ENCODE results near the gene TMEM119. TPM values are rescaled to one million over a fixed set of nuclear protein-coding genes. Genes with fewer than 3 reads are reported as not detected.

TMEM119 gene
- total RNA-seq, 2 donors from 2014 or later: 7.2 to 8.8 TPM

GRCh38 chr12:108611884-108612415 lies 14.1 kb upstream of the TMEM119 start:
- intact Hi-C loops (cut with DNase I): no loop called here
- no peak for DNase-seq

GRCh38 chr12:108610856-108611605 lies 13.1 kb upstream of the TMEM119 start:
- DNase-seq: no peak
- intact Hi-C loops (cut with DNase I): no loop called here
- H3K9ac ChIP-seq (ENCODE audit: low read depth in 2 of 2, low read length in 2 of 2): no peak overlapping the region
- no peaks in the 10 kb centered on the region for H3K36me3 ChIP-seq
- no peaks in the 10 kb centered on the region for H3K27me3 ChIP-seq
- no peak for TF ChIP-seq CTCF (IDR thresholded peaks at IDR 0.05)
- H3K27ac ChIP-seq: no peak overlapping the region
- H3K9me3 ChIP-seq: no peaks in the 10 kb centered on the region
- H3K4me1 ChIP-seq: no peaks in the 10 kb centered on the region
- H3K4me3 ChIP-seq: no peak overlapping the region

More at GRCh38 chr12:108611884-108612415, 14.1 kb upstream of the TMEM119 start:
- no peak overlapping the region for H3K9ac ChIP-seq (ENCODE audit: low read depth in 2 of 2, low read length in 2 of 2)
- H3K4me3 ChIP-seq: no peak overlapping the region
- peak; percentile 25 for TF ChIP-seq CTCF (IDR thresholded peaks at IDR 0.05)
- H3K9me3 ChIP-seq: no peaks in the 10 kb centered on the region
- H3K4me1 ChIP-seq: no peaks in the 10 kb centered on the region
- H3K36me3 ChIP-seq: no peaks in the 10 kb centered on the region
- no peak overlapping the region for H3K27ac ChIP-seq
- H3K27me3 ChIP-seq: no peaks in the 10 kb centered on the region

GRCh38 chr12:108610336-108610815 lies 12.5 kb upstream of the TMEM119 start:
- intact Hi-C loops (cut with DNase I): no loop called here
- no peak for DNase-seq
- Histone ChIP-seq H3K36me3 (no peaks in the 10 kb centered on the region), H3K9ac (ENCODE audit: low read depth in 2 of 2, low read length in 2 of 2) (no peak overlapping the region), H3K27ac (no peak overlapping the region), H3K4me3 (no peak overlapping the region), H3K4me1 (no peaks in the 10 kb centered on the region), H3K9me3 (no peaks in the 10 kb centered on the region), H3K27me3 (no peaks in the 10 kb centered on the region)
- no peak for TF ChIP-seq CTCF (IDR thresholded peaks at IDR 0.05)

GRCh38 chr12:108609537-108610335 lies 11.9 kb upstream of the TMEM119 start:
- H3K27ac ChIP-seq: no peak overlapping the region
- no peaks in the 10 kb centered on the region for H3K4me1 ChIP-seq
- peak; percentile 63 for DNase-seq
- intact Hi-C loops (cut with DNase I): no loop called here
- no peaks in the 10 kb centered on the region for H3K36me3 ChIP-seq
- no peaks in the 10 kb centered on the region for H3K27me3 ChIP-seq
- no peaks in the 10 kb centered on the region for H3K9me3 ChIP-seq
- TF ChIP-seq CTCF (IDR thresholded peaks at IDR 0.05): no peak
- H3K4me3 ChIP-seq: no peak overlapping the region
- no peak overlapping the region for H3K9ac ChIP-seq (ENCODE audit: low read depth in 2 of 2, low read length in 2 of 2)

GRCh38 chr12:108608616-108609015 lies 10.7 kb upstream of the TMEM119 start:
- Histone ChIP-seq H3K9ac (ENCODE audit: low read depth in 2 of 2, low read length in 2 of 2) (no peak overlapping the region), H3K4me3 (no peak overlapping the region), H3K9me3 (no peaks in the 10 kb centered on the region), H3K36me3 (no peaks in the 10 kb centered on the region), H3K27ac (no peak overlapping the region), H3K4me1 (no peaks in the 10 kb centered on the region), H3K27me3 (no peaks in the 10 kb centered on the region)
- TF ChIP-seq CTCF (IDR thresholded peaks at IDR 0.05): no peak
- no peak for DNase-seq
- intact Hi-C loops (cut with DNase I): no loop called here
